DLD1 (cell line): Measurements from ENCODE around the gene COL25A1.

Experiments used
- in situ Hi-C: cut with HindIII; loops from 2 replicates; pipeline ENCODE4 v1.10.0; 2017; ENCODE audit warnings: low sequenced_read_pairs

COL25A1 gene

GRCh38 chr4:109302361-109303139 lies at the start of gene COL25A1:
COL25A1 (minus strand) TSS chr4:109302658.
- in situ Hi-C loops: no loop called here

GRCh38 chr4:109350121-109350520 lies 47.7 kb upstream of the COL25A1 start:
- in situ Hi-C loops: no loop called here

- in situ Hi-C loops: no loop called here
These were observed 32.0 kb upstream of the COL25A1 start for GRCh38 chr4:109334129-109335105.

- in situ Hi-C loops: no loop called here
These were observed 30.5 kb upstream of the COL25A1 start for GRCh38 chr4:109332926-109333464.

- in situ Hi-C loops: no loop called here
These were observed 25.2 kb upstream of the COL25A1 start for GRCh38 chr4:109327641-109328040.

- in situ Hi-C loops: no loop called here
These were observed 23.2 kb upstream of the COL25A1 start for GRCh38 chr4:109325698-109326097.

- in situ Hi-C loops: no loop called here
These were observed 20.9 kb upstream of the COL25A1 start for GRCh38 chr4:109323348-109323747.

GRCh38 chr4:109321232-109321631 lies 18.8 kb upstream of the COL25A1 start:
- in situ Hi-C loops: no loop called here

GRCh38 chr4:109319684-109320083 lies 17.2 kb upstream of the COL25A1 start:
- in situ Hi-C loops: no loop called here

- in situ Hi-C loops: no loop called here
These were observed 16.7 kb upstream of the COL25A1 start for GRCh38 chr4:109319156-109319555.

GRCh38 chr4:109315818-109316217 lies 13.4 kb upstream of the COL25A1 start:
- in situ Hi-C loops: no loop called here

- in situ Hi-C loops: no loop called here
These were observed 12.9 kb upstream of the COL25A1 start for GRCh38 chr4:109315341-109315740.

- in situ Hi-C loops: no loop called here
These were observed 11.0 kb upstream of the COL25A1 start for GRCh38 chr4:109313168-109314133.

GRCh38 chr4:109303140-109303496 lies 660 bp upstream of the COL25A1 start:
- in situ Hi-C loops: no loop called here

- in situ Hi-C loops: no loop called here
These were observed 652 bp downstream of the COL25A1 start for GRCh38 chr4:109301651-109302360.

- in situ Hi-C loops: no loop called here
These were observed 4.0 kb downstream of the COL25A1 start for GRCh38 chr4:109298279-109299010.

GRCh38 chr4:109296527-109296926 lies 5.9 kb downstream of the COL25A1 start:
- in situ Hi-C loops: no loop called here

- in situ Hi-C loops: no loop called here
These were observed 7.4 kb downstream of the COL25A1 start for GRCh38 chr4:109295081-109295480.

- in situ Hi-C loops: no loop called here
These were observed 7.9 kb downstream of the COL25A1 start for GRCh38 chr4:109294468-109295020.
